Coronary artery (tissue), 2 donors: ENCODE measurements around the gene LMF1.

Experiments
- DNase-seq: peaks from one replicate; pipeline ENCODE4 v3.0.0-alpha.2; 2017; ENCODE audit warnings: low spot score
- H3K27ac ChIP-seq, 2 donors: fragments of 200-600 bp; sonication (generic); one replicate each; pipeline ENCODE4 v1.5.1; 2016 to 2019
- H3K4me3 ChIP-seq: fragments of 200-600 bp; sonication (generic); 2 replicates; pipeline ENCODE4 v1.5.1; 2016; ENCODE audit warnings: mild to moderate bottlenecking, moderate library complexity
- TF ChIP-seq, protein P1 (sequence below): fragments of 200-600 bp; sonication (generic); IDR thresholded peaks from one replicate; pipeline ENCODE4 v1.5.1; 2019; ENCODE audit warnings: antibody characterized with exemption

The LMF1 gene

DNA sequence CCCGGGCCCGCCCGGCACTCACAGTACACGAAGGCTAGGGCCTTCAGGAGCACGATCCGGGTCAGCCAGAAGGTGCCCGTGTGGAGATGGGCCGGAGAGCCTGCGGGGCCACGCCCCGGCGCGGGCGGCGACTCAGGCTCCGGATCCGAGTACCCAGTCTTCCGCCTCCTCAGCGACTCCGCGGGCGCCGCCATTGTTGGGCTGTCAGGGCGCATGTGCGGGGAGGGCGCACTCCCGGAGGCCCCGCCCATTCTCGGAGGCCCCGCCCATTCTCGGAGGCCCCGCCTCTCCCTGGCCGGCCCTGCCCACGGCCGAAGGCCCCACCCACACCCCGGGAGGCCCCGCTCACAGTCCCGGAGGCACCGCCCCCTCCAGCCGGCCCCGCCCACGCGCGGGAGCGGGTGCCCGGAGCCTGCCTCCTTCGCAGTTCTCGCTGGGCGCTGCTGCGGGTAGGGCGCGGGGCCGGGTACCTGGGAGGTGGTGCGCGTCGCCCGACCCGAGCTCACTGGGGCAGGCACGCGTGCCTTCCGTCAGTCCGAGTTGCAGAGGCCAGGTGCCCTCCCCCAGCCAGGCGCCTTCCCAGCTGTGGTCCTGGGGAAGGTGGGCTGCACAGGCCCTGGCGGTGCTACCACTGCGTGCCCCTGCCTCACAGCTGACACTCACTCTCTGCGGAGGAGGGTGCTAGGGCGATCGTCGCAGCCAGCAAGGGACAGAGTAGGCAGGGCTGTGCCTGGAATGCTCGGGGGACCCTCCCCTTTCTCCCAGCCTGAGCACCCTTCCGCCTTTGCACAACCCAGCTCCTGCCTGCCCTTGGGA lies at the start of gene LMF1:
LMF1 (minus strand) TSS at position 219 of the 816 bp plus-strand sequence; CDS start at position 215, 4 bp downstream.
- peak within 1 kb of the TSS; percentile 98 for H3K4me3 ChIP-seq
- H3K27ac ChIP-seq = peak within 1 kb of the TSS; percentile 15 to 84
- TF ChIP-seq, protein P1, sequence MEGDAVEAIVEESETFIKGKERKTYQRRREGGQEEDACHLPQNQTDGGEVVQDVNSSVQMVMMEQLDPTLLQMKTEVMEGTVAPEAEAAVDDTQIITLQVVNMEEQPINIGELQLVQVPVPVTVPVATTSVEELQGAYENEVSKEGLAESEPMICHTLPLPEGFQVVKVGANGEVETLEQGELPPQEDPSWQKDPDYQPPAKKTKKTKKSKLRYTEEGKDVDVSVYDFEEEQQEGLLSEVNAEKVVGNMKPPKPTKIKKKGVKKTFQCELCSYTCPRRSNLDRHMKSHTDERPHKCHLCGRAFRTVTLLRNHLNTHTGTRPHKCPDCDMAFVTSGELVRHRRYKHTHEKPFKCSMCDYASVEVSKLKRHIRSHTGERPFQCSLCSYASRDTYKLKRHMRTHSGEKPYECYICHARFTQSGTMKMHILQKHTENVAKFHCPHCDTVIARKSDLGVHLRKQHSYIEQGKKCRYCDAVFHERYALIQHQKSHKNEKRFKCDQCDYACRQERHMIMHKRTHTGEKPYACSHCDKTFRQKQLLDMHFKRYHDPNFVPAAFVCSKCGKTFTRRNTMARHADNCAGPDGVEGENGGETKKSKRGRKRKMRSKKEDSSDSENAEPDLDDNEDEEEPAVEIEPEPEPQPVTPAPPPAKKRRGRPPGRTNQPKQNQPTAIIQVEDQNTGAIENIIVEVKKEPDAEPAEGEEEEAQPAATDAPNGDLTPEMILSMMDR = no peak
- DNase-seq = peak; percentile 94

DNA sequence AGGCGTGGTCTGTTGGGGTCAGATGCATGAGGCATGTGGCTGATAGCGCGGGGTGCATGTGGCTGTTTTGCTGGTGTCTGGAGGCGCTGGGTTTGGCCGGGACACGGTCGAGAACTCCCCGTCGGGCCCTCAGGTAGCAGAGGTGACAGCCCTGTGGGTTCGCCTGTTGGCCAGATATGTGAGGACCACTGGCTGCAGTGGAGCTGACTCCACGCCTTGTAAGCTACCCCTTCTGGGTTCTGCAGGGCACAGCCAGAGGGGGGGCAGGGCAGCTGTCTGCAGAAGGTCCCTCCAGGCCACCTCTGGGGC lies 49.3 kb upstream of the LMF1 start:
- H3K4me3 ChIP-seq = peak overlapping the region; percentile 68
- DNase-seq = no peak
- TF ChIP-seq, protein P1 = no peak
- H3K27ac ChIP-seq = peak overlapping the region in 1 of 2 donors; percentile 75

DNA sequence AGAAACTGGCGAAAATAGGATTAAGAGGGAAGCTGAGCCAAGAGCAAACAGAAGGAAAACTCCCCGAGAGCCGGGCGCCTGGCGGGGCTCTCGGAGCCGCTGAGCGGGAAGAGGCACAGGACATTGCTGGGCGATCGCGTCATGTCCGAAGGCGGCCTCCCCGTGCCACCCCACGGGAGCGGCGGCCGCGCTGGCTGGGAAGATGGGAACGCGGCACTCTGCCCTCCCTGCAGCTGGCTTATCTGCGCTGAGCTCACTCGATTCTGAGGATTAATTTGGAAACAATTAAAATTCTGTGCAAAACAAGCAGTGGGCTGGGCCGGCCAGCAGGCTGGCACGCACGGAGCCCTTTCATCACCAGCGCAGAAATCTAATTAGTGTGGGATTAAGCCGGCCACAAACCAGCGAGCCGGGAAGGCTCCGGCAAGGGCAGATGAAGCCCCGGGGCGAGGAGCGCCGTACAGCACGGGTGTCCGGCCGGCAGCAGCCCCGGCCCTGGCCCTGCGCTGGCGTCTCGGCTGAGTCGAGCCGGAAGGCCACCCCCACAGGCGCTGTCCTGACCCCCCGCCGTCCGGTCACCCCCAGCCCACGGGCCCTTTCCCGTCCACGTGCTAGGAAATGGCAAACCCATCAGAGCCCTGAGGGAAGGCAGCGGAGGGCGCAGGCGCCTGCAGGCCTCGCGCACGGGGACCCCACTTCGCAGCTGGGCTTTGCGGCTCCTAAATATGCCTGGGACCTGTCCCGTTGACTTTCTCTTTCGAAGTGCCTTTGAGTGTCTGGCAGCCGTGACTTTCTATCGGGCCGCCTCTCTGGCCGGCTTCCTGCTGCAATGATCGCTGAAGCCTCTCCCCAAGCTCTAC lies 48.7 kb upstream of the LMF1 start:
- no peak for DNase-seq
- TF ChIP-seq, protein P1 = no peak
- peak overlapping the region; percentile 68 for H3K4me3 ChIP-seq
- H3K27ac ChIP-seq = peak overlapping the region; percentile 46 to 75

DNA sequence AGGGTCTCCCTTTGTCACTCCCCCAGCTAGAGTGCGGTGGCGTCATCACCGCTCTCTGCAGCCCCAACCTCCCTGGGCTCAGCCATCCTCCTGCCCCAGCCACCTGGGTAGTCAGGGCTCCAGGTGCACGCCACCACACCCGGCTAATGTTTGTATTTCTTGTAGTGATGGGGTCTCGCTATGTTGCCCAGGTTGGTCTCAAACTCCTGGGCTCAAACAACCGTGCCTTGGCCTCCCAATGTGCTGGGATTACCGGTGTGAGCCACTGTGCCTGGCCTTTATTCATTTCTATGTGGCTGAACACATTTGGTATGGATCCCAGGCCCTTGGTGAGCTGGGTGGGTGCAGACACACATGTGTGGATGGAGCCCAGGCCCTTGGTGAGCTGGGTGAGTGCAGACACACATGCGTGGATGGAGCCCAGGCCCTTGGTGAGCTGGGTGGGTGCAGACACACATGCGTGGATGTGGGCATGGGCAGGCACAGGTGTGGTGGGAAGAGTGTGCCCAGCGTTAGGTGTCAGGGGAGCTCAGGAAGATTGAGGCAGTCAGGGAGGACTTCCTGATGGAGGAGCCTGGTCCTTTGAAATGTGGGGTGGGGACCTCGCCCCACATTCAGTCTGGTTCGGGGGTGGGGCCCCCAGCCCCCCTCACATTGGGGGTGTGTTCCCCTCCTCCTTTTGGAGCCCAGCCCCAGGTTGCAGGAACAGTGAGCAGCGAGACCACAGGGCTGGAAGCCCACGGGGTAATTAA lies 47.8 kb upstream of the LMF1 start:
- no peak for DNase-seq
- TF ChIP-seq, protein P1 = no peak
- peak overlapping the region; percentile 68 for H3K4me3 ChIP-seq
- H3K27ac ChIP-seq = peak overlapping the region; percentile 46 to 75

DNA sequence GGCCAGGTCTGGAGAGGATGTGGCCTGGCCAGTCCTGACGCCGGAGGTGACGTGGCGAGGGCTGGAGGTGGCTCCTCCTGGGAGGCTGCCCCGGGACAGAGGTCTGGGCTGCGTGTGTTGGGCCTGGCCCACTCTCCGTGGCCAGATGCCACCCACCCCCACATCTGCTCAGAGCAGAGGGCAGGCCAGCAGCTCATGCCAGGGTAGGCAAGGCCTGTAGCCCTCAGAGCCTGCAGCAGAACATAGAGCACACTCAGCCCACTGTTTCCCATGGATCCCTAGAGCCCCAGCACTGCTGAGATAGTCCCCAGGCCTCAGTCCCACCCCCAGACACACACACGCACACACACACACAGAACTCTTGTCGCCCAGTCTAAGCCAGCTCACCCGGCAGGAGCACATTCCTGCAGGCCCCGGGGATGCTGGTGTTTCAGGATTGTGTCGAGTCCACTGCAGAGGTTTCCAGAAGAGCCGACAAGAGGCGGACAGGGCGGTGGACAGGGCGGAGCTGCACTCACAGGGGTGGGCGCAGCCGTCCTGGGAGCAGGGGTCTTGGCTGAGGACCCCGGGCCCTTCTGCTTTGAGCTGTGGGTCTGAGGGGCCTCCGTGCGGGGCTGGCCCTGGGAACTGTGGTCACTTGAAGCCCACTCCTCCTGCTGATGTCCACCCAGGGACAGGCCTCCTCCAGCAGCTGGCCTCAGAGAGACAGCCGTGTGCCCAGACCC lies 44.1 kb upstream of the LMF1 start:
- no peak for DNase-seq
- TF ChIP-seq, protein P1 = no peak
- H3K4me3 ChIP-seq = no peak overlapping the region
- H3K27ac ChIP-seq = peak overlapping the region in 1 of 2 donors; percentile 54

DNA sequence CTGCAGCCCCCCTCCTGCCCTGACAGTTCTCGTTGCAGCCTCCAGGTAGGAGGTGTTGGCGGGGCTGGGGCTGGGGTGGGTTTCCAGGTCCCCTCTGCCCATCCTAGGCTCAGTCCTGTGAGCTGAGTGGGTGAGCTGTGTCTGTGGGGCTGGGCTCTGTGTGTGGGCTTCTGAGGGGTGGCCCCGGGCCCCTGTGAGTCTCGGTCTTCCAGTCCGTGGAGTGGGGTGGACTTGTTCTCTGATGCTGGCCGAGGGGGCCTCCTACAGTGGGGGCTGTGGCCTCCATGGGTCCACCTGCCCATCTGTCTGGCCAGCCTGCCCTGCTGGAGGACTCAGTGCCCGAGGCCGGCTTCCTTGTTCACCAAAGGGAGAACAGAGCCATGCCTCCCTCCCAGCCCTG lies 43.4 kb upstream of the LMF1 start:
- H3K4me3 ChIP-seq = no peak overlapping the region
- TF ChIP-seq, protein P1 = no peak
- no peak for DNase-seq
- H3K27ac ChIP-seq = peak overlapping the region in 1 of 2 donors; percentile 54
